Effector CD8-positive, alpha-beta T cell (primary cell): ENCODE results near the gene SMCO3.

Source experiments
- DNase-seq: peaks from one replicate; lab custom pipeline; 2025; lab: John Stamatoyannopoulos, UW

The SMCO3 gene

DNA sequence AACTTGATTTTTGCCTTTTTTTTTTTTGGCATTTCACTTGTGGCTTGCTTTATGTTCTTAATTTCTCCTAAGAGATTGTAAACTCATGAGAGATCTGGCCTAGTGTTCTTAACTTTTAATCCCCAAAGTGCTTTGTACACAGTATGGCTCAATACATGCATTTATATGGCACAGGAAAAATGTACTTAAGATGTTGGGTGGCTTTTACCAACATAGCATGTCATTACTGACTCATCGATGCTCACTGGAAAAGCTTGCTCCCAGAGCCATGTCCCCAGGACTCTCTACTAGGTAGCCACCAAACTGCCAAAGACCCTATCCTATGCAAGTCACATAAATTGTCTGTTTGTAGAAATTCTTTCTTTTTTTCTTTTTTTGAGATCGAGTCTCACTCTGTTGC lies 13.1 kb upstream of the SMCO3 start:
- no peak for DNase-seq

- no peak for DNase-seq
Measured at GRCh38 chr12:14826491-14826890, 12.5 kb upstream of the SMCO3 start.

- DNase-seq, result no peak
Measured at GRCh38 chr12:14825256-14825655, 11.3 kb upstream of the SMCO3 start.

- DNase-seq, result no peak
Measured at GRCh38 chr12:14824012-14824634, 10.1 kb upstream of the SMCO3 start.

DNA sequence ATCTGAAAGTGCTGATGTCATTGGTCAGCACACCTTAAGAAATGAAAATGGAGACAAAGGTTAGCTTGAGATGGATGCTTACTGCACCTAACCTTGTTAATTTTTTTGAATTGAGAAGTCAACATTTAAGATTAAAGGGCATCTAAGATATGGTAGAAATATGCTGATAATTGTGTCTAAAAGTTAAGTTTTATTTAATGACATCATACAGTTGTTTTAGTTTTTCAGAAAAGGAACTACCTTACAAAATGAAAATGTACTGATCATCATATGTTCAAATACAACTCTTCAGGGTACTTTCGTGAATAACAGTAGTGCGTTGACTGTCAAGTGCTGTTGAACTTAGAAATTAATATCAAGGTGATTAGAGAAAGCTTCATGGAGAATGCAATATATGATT lies 2.5 kb downstream of the SMCO3 start:
- no peak for DNase-seq

- no peak for DNase-seq
Measured at GRCh38 chr12:14810953-14811483, 3.0 kb downstream of the SMCO3 start.

DNA sequence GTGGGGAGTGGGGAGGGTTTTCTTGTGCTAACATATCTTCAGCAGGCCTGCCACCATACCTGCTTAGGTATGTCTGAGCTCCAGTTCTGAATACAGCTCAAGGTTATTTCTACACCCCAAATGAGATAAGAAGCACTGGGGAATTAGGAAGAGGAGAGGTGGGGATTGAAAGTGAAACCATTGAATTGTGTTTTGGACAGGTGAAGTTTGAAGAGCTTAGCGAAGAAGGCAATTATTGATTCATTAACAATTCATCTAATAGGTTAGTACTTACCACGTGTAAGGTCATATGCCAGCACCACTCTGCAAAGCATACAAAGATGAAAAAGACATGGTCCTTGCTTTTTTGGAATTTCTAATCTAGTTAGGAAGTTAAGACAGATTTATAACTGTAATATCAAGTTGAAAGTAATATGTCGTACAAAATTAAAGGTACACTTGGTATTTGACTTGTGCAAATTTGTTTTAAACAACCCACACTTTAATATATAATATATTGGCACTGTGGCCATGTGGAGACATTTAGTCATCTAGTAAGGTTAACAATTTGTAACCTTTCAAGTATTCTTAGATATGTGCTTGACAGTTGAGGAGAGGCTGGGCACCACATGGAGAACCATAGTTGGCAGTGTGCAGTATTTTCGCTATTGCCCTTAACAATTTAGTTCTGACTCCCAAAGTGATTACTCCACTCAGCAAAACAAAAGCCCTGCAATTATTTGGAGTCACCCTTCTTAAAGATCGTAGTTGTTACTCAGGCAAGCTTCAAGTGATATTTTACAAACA lies 3.6 kb downstream of the SMCO3 start:
- no peak for DNase-seq

DNA sequence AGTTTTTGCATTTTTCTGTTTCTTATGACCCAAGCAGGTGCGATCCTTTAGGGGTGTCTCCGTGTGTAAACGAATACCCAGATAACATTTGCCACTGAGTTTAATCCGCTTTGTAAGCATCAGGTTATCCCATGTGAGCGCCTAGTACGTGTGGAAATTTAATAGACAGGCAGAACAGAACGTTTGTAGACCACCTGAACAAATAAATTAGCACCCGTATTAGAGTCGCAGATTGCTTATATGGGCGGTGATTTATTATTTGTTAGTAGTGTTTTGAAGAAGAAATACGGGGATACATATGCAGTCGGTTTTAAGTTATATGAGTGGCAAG lies 10.2 kb downstream of the SMCO3 start:
- DNase-seq, result no peak

DNA sequence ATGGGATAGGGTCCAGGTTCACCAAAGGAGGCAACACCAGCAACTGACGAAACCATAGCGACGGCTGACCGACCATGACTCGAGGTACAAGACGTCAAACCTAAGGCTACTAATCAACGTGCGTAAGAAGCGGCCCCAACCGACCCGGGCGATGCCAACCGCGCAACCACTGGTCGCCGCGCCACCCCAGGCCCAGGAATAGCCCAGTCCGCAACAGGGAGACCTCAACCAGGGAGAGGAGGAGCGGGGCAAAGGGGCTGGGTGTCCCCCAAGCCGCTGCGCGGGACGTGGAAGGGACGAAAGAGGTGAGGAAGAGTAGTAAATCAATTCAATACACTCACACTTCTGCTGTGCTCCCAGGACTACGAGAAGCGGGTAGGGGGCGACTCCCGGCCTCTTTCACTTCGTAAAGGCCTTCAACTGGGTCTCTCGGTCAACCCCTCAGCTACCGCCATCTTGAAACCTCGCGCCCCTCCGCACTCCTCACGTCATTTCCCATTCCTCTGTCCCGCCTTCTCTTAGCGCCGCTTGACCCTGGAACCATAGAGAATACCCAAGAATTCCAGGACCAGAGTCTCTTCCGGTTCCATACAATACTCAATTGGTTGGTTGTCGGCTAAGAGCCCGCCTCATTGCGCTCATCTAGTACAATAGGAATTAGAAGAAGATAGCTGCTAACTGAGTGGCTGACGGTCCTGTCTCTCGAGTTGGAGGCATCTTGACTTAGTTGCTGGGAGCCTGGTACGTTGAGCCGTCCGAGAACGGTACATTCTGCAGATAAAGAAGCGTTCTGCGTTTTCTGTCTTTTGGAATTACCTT lies 10.8 kb downstream of the SMCO3 start, which contains the start of the genes C12orf60 and WBP11:
TSS of gene C12orf60 (plus strand) at position 660 of the 819 bp plus-strand sequence. CDS start 19,266 bp downstream, outside the sequence.
TSS of gene WBP11 (minus strand) at position 468 of the 819 bp plus-strand sequence. CDS start 2,095 bp downstream, outside the sequence.
- DNase-seq, result peak; percentile 83

DNA sequence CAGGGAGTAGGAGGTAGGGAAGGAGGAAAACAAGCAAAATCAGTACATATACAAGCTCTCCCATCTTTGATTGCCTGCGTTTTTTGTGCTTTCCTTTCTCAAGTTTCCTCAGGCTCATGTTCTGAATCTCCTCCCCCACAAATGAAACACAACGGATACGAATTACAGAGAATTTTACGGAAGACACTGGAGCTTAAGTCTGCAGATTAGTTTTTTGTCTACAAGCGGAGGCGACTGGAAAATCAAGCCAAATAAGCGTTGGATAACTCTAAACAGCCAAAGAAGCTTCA lies 11.3 kb downstream of the SMCO3 start:
- no peak for DNase-seq

- no peak for DNase-seq
Measured at GRCh38 chr12:14802247-14802646, 11.7 kb downstream of the SMCO3 start.

- DNase-seq, result no peak
Measured at GRCh38 chr12:14795028-14795448, 18.9 kb downstream of the SMCO3 start.

DNA sequence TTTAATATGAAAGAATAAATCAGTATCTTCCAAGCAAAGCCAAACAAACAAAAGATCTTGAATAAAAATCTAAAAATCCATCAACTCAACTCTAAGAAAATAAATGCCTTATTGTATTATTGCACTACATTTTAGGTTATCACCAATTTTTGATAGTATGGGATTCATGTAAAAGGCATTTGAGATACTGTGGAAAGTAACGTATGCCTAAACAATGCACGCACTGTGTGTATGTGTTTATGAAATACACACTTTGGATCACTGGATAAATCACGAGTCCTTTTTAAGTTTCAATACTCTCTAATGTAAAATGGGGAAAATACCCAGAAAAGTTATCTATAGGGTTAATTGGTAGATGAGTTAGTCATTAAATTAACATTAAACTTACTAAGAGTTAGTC lies 28.4 kb downstream of the SMCO3 start:
- DNase-seq, result no peak

DNA sequence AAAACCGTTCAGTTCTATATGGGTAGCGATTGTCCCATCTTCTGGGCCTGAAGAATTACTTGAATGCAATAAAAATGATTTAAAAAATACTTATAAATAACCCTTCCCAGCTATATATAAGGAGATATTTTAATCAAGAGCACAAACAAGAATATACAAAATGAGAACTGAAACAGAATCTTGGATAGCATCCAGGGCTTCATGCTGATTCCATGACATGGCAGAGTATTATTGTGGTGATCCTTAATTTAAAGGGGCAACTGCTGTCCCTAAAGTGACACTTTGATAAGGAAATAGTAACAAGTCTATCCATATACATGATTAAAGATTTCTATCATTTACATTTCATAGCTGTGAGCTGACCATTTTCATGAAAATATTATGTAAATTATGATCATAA lies 29.5 kb downstream of the SMCO3 start:
- no peak for DNase-seq

DNA sequence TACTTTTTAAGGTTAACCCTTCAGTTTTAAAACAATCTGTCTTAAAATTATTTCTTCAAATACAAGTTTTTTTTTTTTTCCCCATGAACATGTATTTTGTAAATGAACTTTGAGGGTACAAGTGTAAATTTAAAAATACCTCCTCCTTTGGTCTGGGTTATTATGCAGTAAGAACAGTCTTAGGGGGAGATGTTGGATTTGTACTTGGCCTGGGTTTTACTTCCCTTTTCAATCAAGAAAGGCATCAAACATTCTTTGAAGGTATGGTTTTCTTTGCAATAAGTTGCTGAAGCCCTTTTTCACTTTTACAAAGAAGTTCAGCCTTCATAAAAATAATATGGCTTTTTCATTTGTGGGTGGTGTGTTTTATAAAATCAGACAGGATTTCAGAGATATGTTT lies 31.2 kb downstream of the SMCO3 start:
- DNase-seq, result no peak

- no peak for DNase-seq
Measured at GRCh38 chr12:14781563-14781962, 32.4 kb downstream of the SMCO3 start.

DNA sequence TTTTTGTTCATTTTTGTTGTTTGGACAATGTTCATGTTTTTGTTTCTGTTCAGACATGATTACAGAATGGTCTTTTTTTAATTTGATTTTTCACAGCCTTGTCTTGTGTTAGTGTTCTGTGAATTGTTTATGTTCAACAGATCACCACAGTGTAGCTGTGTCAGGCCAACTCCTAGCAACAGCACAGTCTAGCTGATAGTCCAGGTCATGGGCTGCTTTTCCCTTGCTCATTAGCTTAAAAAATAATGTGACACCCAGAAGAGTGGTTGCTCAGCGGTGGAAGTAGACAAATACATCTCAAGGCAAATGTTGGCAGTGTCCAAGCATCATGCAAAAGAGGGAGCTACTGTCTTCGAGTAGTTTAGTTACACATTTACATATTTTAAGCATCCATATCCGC lies 33.1 kb downstream of the SMCO3 start:
- DNase-seq, result no peak

- DNase-seq, result no peak
Measured at GRCh38 chr12:14779834-14780233, 34.1 kb downstream of the SMCO3 start.

DNA sequence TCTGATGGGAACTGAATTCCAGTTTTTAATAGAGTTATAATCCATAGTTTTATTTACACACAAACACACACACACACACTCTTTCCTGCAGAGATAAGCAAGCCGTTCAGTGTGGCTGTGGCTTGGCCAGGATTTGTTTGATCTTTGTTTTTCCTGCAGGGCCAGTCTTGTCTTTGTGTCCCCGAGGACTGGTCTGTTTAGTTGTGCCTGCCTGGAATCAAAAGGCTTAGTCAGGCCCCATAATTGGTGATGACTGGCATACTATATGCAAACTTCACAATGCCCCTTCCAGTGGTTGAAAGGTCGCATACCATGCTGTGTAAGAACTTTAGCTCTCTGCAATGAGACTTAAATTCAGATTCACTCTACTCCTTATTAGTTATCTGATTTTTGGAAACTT lies 36.7 kb downstream of the SMCO3 start:
- no peak for DNase-seq

GRCh38 chr12:14776236-14776961 lies 37.6 kb downstream of the SMCO3 start:
- no peak for DNase-seq

- no peak for DNase-seq
Measured at GRCh38 chr12:14775636-14775980, 38.4 kb downstream of the SMCO3 start.
